ENCODE data around the gene SLC29A3. TPM values are rescaled to one million over a fixed set of nuclear protein-coding genes. Genes with fewer than 3 reads are reported as not detected.

Gene SLC29A3
- total and polyA plus RNA-seq, 2 of the 8 experiments (the other 6 are each of a cell fraction or from before 2014, with no cell fraction given) = 14.0 to 24.6 TPM

GRCh38 chr10:71288461-71288860 lies 30.6 kb upstream of the SLC29A3 start (continued):
- TF ChIP-seq, protein P1, sequence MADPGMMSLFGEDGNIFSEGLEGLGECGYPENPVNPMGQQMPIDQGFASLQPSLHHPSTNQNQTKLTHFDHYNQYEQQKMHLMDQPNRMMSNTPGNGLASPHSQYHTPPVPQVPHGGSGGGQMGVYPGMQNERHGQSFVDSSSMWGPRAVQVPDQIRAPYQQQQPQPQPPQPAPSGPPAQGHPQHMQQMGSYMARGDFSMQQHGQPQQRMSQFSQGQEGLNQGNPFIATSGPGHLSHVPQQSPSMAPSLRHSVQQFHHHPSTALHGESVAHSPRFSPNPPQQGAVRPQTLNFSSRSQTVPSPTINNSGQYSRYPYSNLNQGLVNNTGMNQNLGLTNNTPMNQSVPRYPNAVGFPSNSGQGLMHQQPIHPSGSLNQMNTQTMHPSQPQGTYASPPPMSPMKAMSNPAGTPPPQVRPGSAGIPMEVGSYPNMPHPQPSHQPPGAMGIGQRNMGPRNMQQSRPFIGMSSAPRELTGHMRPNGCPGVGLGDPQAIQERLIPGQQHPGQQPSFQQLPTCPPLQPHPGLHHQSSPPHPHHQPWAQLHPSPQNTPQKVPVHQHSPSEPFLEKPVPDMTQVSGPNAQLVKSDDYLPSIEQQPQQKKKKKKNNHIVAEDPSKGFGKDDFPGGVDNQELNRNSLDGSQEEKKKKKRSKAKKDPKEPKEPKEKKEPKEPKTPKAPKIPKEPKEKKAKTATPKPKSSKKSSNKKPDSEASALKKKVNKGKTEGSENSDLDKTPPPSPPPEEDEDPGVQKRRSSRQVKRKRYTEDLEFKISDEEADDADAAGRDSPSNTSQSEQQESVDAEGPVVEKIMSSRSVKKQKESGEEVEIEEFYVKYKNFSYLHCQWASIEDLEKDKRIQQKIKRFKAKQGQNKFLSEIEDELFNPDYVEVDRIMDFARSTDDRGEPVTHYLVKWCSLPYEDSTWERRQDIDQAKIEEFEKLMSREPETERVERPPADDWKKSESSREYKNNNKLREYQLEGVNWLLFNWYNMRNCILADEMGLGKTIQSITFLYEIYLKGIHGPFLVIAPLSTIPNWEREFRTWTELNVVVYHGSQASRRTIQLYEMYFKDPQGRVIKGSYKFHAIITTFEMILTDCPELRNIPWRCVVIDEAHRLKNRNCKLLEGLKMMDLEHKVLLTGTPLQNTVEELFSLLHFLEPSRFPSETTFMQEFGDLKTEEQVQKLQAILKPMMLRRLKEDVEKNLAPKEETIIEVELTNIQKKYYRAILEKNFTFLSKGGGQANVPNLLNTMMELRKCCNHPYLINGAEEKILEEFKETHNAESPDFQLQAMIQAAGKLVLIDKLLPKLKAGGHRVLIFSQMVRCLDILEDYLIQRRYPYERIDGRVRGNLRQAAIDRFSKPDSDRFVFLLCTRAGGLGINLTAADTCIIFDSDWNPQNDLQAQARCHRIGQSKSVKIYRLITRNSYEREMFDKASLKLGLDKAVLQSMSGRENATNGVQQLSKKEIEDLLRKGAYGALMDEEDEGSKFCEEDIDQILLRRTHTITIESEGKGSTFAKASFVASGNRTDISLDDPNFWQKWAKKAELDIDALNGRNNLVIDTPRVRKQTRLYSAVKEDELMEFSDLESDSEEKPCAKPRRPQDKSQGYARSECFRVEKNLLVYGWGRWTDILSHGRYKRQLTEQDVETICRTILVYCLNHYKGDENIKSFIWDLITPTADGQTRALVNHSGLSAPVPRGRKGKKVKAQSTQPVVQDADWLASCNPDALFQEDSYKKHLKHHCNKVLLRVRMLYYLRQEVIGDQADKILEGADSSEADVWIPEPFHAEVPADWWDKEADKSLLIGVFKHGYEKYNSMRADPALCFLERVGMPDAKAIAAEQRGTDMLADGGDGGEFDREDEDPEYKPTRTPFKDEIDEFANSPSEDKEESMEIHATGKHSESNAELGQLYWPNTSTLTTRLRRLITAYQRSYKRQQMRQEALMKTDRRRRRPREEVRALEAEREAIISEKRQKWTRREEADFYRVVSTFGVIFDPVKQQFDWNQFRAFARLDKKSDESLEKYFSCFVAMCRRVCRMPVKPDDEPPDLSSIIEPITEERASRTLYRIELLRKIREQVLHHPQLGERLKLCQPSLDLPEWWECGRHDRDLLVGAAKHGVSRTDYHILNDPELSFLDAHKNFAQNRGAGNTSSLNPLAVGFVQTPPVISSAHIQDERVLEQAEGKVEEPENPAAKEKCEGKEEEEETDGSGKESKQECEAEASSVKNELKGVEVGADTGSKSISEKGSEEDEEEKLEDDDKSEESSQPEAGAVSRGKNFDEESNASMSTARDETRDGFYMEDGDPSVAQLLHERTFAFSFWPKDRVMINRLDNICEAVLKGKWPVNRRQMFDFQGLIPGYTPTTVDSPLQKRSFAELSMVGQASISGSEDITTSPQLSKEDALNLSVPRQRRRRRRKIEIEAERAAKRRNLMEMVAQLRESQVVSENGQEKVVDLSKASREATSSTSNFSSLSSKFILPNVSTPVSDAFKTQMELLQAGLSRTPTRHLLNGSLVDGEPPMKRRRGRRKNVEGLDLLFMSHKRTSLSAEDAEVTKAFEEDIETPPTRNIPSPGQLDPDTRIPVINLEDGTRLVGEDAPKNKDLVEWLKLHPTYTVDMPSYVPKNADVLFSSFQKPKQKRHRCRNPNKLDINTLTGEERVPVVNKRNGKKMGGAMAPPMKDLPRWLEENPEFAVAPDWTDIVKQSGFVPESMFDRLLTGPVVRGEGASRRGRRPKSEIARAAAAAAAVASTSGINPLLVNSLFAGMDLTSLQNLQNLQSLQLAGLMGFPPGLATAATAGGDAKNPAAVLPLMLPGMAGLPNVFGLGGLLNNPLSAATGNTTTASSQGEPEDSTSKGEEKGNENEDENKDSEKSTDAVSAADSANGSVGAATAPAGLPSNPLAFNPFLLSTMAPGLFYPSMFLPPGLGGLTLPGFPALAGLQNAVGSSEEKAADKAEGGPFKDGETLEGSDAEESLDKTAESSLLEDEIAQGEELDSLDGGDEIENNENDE (IDR thresholded peaks at IDR 0.05; ENCODE audit: insufficient replicate concordance, low read length) = no peak
- TF ChIP-seq NRF1 (IDR thresholded peaks at IDR 0.05; ENCODE audit: low read depth, low read length) = no peak
- TF ChIP-seq ZNF274 (IDR thresholded peaks at IDR 0.05; ENCODE audit: borderline replicate concordance, extremely low read depth, low read length) = no peak
- TF ChIP-seq CREB1 (IDR thresholded peaks at IDR 0.05) = no peak
- no peak for TF ChIP-seq SUZ12 (IDR thresholded peaks at IDR 0.05; ENCODE audit: low read length)
- TF ChIP-seq GABPA (IDR thresholded peaks at IDR 0.05; ENCODE audit: borderline replicate concordance, insufficient read depth, low read length) = no peak
- no peak for TF ChIP-seq RFX5 (IDR thresholded peaks at IDR 0.05; ENCODE audit: borderline replicate concordance, low read depth, low read length)
- no peak for TF ChIP-seq SIRT6 (IDR thresholded peaks at IDR 0.05; ENCODE audit: low read length)

Data from H1 (cell line).